Hepatocyte (in vitro differentiated cells): ENCODE data around the gene HLA-G.

Experiments
- CTCF ChIP-seq: fragments of 200-600 bp; sonication (generic); IDR thresholded peaks from 2 replicates; pipeline ENCODE4 v1.5.1; 2016; ENCODE audit warnings: antibody characterized with exemption, mild to moderate bottlenecking; ENCODE audit not compliant: poor library complexity
- EZH2 ChIP-seq: fragments of 200-600 bp; sonication (generic); IDR thresholded peaks from 2 replicates; pipeline ENCODE4 v1.6.1; 2016; ENCODE audit warnings: antibody characterized with exemption, mild to moderate bottlenecking, borderline replicate concordance
- EZH2phosphoT487 ChIP-seq: fragments of 200-600 bp; sonication (generic); IDR thresholded peaks from one replicate; pipeline ENCODE4 v1.6.1; 2018; ENCODE audit warnings: antibody characterized with exemption, mild to moderate bottlenecking, low read depth, moderate library complexity; ENCODE audit not compliant: unreplicated experiment, severe bottlenecking

DNA sequence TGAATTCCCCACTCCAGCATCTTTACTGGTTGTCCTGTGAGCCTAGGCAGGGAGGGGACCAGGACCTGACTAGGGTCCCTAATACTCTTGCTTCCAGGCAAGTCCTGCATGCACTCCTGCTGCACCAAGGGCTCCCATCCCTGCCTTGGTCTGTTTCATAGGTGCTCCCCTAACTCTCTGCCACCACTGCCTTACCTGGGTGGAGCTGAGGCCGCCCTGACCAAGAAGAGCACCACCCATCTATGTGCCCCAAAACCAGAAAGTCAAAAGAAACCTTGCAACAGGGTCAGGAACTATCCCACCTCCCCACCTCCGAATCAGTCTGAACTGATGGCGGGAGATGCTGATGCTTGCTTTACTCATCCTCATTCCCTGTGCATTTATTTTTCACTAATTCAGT is 23.6 kb downstream of the HLA-G start:
- TF ChIP-seq CTCF: no peak
- no peak for TF ChIP-seq EZH2
- no peak for TF ChIP-seq EZH2phosphoT487
